K562 treated with DMSO at 1 percent for 12 hours (cell line): ENCODE results near the gene PRKAG1. TPM values are rescaled to one million over a fixed set of nuclear protein-coding genes. Genes with fewer than 3 reads are reported as not detected.

ENCODE experiments used
- total RNA-seq: library from RNA; unstranded; fragments of 300-600 nt; gene quantifications from 2 replicates; pipeline ENCODE4 v1.2.3, GENCODE V29; 2022; ENCODE audit not compliant: insufficient read depth

PRKAG1 gene
- 58.2 and 84.6 TPM in 2 replicates for total RNA-seq

GRCh38 chr12:49018261-49019119 lies at the start of gene PRKAG1:
Gene PRKAG1 (minus strand): TSS chr12:49018776. CDS start chr12:49018740, 36 bp downstream.

GRCh38 chr12:49060237-49061156 lies 41.9 kb upstream of the PRKAG1 start, which contains the start of gene KMT2D:
Gene KMT2D (minus strand): TSS chr12:49060794. CDS start chr12:49055324, 5,470 bp downstream.

GRCh38 chr12:48999371-49000131 lies 19.0 kb downstream of the PRKAG1 start, which contains the start of gene DDN:
Gene DDN (minus strand): TSS chr12:48999375. CDS start chr12:48999287, 88 bp downstream.

GRCh38 chr12:48978291-48978740 lies 40.3 kb downstream of the PRKAG1 start, which contains the start of gene WNT1:
Gene WNT1 (plus strand): TSS chr12:48978322. CDS start chr12:48978651, 329 bp downstream.

GRCh38 chr12:48957141-48958048 lies 61.2 kb downstream of the PRKAG1 start, which contains the start of gene ARF3:
Gene ARF3 (minus strand): TSS chr12:48957487. CDS start chr12:48941095, 16,392 bp downstream.

Other genes starting within 250 kb of the PRKAG1 start
- gene ADCY6, start 229.7 kb downstream of the PRKAG1 start, total RNA-seq: 0.42 and 1.1 TPM in 2 replicates
- gene CACNB3, start 200.3 kb downstream of the PRKAG1 start, total RNA-seq: 0.49 and 1.6 TPM in 2 replicates
- 49.7 and 86.9 TPM in 2 replicates for gene DDX23, start 166.6 kb downstream of the PRKAG1 start, total RNA-seq
- 1.1 and 1.3 TPM in 2 replicates for gene RND1, start 152.9 kb downstream of the PRKAG1 start, total RNA-seq
- 4.0 and 5.5 TPM in 2 replicates for gene FKBP11, start 93.3 kb downstream of the PRKAG1 start, total RNA-seq
- 50.1 and 87.6 TPM in 2 replicates for gene ARF3, start 61.3 kb downstream of the PRKAG1 start, total RNA-seq
- gene WNT10B, start 47.0 kb downstream of the PRKAG1 start, total RNA-seq: 0.72 TPM in 1 of 2 replicates, not detected in the other
- gene WNT1, start 40.5 kb downstream of the PRKAG1 start, total RNA-seq: not detected in 2 replicates
- 0.27 and 0.62 TPM in 2 replicates for gene DDN, start 19.4 kb downstream of the PRKAG1 start, total RNA-seq
- 7.2 and 74.6 TPM in 2 replicates for gene KMT2D, start 42.0 kb upstream of the PRKAG1 start, total RNA-seq
- gene RHEBL1, start 51.2 kb upstream of the PRKAG1 start, total RNA-seq: 22.2 and 32.9 TPM in 2 replicates
- 1.2 and 1.8 TPM in 2 replicates for gene DHH, start 76.0 kb upstream of the PRKAG1 start, total RNA-seq
- gene LMBR1L, start 92.1 kb upstream of the PRKAG1 start, total RNA-seq: 31.8 and 42.0 TPM in 2 replicates
- 2,187 and 2,718 TPM in 2 replicates for gene TUBA1B, start 112.6 kb upstream of the PRKAG1 start, total RNA-seq
- 37.1 and 40.4 TPM in 2 replicates for gene TUBA1A, start 170.3 kb upstream of the PRKAG1 start, total RNA-seq
- 697 and 747 TPM in 2 replicates for gene TUBA1C, start 246.3 kb upstream of the PRKAG1 start, total RNA-seq